ENCODE measurements around the gene CDH4. TPM values are rescaled to one million over a fixed set of nuclear protein-coding genes. Genes with fewer than 3 reads are reported as not detected.

The CDH4 gene
- total and polyA plus RNA-seq, 2 of the 13 experiments (the other 11 are each of a cell fraction or from before 2014, with no cell fraction given), result not detected

GRCh38 chr20:61671559-61671958, 419.5 kb downstream of the CDH4 start:
- Histone ChIP-seq H3K4me2 (ENCODE audit: low read depth, low read length) (no peak overlapping the region), H2AFZ (ENCODE audit: low read length) (no peak overlapping the region), H3K9ac (ENCODE audit: insufficient read depth, low read depth, low read length) (no peak overlapping the region), H3K79me2 (ENCODE audit: insufficient read depth, low read length) (no peaks in the 10 kb centered on the region), H3K36me3 (replicated peaks in 1 of 2; ENCODE audit: control insufficient read depth in 1 of 2, insufficient read depth in 2 of 2, low read length in 2 of 2) (no peaks in the 10 kb centered on the region), H3K4me3 (replicated peaks in 1 of 3; ENCODE audit: insufficient read depth in 1 of 3, low read depth in 2 of 3, low read length in 3 of 3) (no peak overlapping the region), H4K20me1 (ENCODE audit: insufficient read depth, low read length) (no peaks in the 10 kb centered on the region; the same call in 1 of the 2 replicates), H3K27me3 (ENCODE audit: control insufficient read depth in 1 of 2, insufficient read depth in 2 of 2, low read length in 2 of 2) (peaks cover 12 to 46% of the 10 kb centered on the region in 2 experiments; a peak in 4 of 5 replicates), H3K4me1 (ENCODE audit: insufficient read depth, low read length) (no peaks in the 10 kb centered on the region), H3K9me3 (ENCODE audit: low read length) (no peaks in the 10 kb centered on the region), H3K27ac (ENCODE audit: extremely low read length, insufficient read depth, low read length) (no peak overlapping the region)
- ATAC-seq (no peak), DNase-seq (ENCODE audit: low spot score) (no peak), FAIRE-seq (no peak)
- no TSS peak for BruUV-seq (replicated peaks)
- in situ Hi-C loops (cut with HindIII; ENCODE audit: extremely low pct_ligation_motif_present, low pct_unique_long_range_greater_than_20kb) (no loop called here), intact Hi-C loops (cut with micrococcal nuclease; ENCODE audit: unreplicated experiment) (no loop called here)
- 2% methylated on average over 3 of the region's 3 CpGs for WGBS (ENCODE audit: low lambda C conversion rate)
- TF ChIP-seq CREM (IDR thresholded peaks at IDR 0.05) (no peak), CREM (CRISPR knock-in tag; IDR thresholded peaks at IDR 0.05) (no peak), TFDP2 (CRISPR knock-in tag; IDR thresholded peaks at IDR 0.05) (no peak), ZNF281 (CRISPR knock-in tag; IDR thresholded peaks at IDR 0.05; ENCODE audit: borderline replicate concordance) (no peak), LCORL (IDR thresholded peaks at IDR 0.05) (0 out of 2 replicates have a peak, but pooled peaks have one; percentile 5), LCORL (CRISPR knock-in tag; IDR thresholded peaks at IDR 0.05) (no peak), ARNT2 (CRISPR knock-in tag; IDR thresholded peaks at IDR 0.05; ENCODE audit: low read depth) (no peak), E2F2 (CRISPR knock-in tag; IDR thresholded peaks at IDR 0.05; ENCODE audit: borderline replicate concordance) (no peak), ZNF207 (IDR thresholded peaks at IDR 0.05; ENCODE audit: borderline replicate concordance) (peak; percentile 29; the same call in 1 of the 2 replicates), TOE1 (CRISPR knock-in tag; IDR thresholded peaks at IDR 0.05) (no peak), TRIM22 (IDR thresholded peaks at IDR 0.05) (peak; percentile 41; the same call in 1 of the 2 replicates), ATM (IDR thresholded peaks at IDR 0.05; ENCODE audit: borderline replicate concordance) (peak; percentile 54; the same call in 1 of the 2 replicates), JUNB (CRISPR knock-in tag; IDR thresholded peaks at IDR 0.05; ENCODE audit: borderline replicate concordance) (0 out of 2 replicates have a peak, but pooled peaks have one; percentile 13)
- CTCF ChIA-PET (ENCODE audit: low intra/inter-chr PET ratio, low total read pairs), result no interaction called here
- POLR2A ChIA-PET, result no interaction called here

Measured in HepG2 (cell line).